ENCODE measurements around the gene MAP3K15.

GRCh38 chrX:19457662-19458061 lies 57.6 kb downstream of the MAP3K15 start:
- TF ChIP-seq, protein P1, sequence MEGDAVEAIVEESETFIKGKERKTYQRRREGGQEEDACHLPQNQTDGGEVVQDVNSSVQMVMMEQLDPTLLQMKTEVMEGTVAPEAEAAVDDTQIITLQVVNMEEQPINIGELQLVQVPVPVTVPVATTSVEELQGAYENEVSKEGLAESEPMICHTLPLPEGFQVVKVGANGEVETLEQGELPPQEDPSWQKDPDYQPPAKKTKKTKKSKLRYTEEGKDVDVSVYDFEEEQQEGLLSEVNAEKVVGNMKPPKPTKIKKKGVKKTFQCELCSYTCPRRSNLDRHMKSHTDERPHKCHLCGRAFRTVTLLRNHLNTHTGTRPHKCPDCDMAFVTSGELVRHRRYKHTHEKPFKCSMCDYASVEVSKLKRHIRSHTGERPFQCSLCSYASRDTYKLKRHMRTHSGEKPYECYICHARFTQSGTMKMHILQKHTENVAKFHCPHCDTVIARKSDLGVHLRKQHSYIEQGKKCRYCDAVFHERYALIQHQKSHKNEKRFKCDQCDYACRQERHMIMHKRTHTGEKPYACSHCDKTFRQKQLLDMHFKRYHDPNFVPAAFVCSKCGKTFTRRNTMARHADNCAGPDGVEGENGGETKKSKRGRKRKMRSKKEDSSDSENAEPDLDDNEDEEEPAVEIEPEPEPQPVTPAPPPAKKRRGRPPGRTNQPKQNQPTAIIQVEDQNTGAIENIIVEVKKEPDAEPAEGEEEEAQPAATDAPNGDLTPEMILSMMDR (IDR thresholded peaks at IDR 0.05; ENCODE audit: poor library complexity): no peak
- no peak for TF ChIP-seq EZH2phosphoT487 (IDR thresholded peaks at IDR 0.05; ENCODE audit: low read depth, severe bottlenecking, unreplicated experiment)
